ENCODE results near the gene ADD1. TPM values are rescaled to one million over a fixed set of nuclear protein-coding genes. Genes with fewer than 3 reads are reported as not detected.

The ADD1 gene
- total RNA-seq, 1 experiment from 2014 or later = 163 TPM

- Histone ChIP-seq H2AFZ (ENCODE audit: low read length) (no peak overlapping the region), H2BK120ac (ENCODE audit: low read depth, low read length, poor library complexity, severe bottlenecking) (no peak overlapping the region), H3K56ac (ENCODE audit: insufficient read length, low read depth, low read length) (no peak overlapping the region), H3K9ac (ENCODE audit: extremely low read depth, insufficient read length, low read length) (no peak overlapping the region), H3K79me2 (ENCODE audit: insufficient read depth, low read length) (no peaks in the 10 kb centered on the region), H4K91ac (ENCODE audit: insufficient read length, low read depth, low read length) (no peak overlapping the region), H3K18ac (ENCODE audit: insufficient read length, low read depth, low read length) (no peak overlapping the region), H3T11ph (ENCODE audit: low read length) (no peak overlapping the region), H3K4me2 (ENCODE audit: insufficient read depth, insufficient read length, low read length) (no peak overlapping the region), H3K27ac (ENCODE audit: insufficient read length, low read depth, low read length) (no peak overlapping the region), H3K79me1 (ENCODE audit: insufficient read depth, low read depth, low read length, poor library complexity, severe bottlenecking) (no peaks in the 10 kb centered on the region), H4K8ac (replicated peaks; ENCODE audit: insufficient read length, low read depth, low read length) (no peak overlapping the region), H3K4ac (ENCODE audit: low read depth, low read length) (no peak overlapping the region), H4K5ac (ENCODE audit: insufficient read length, low read depth, low read length) (no peak overlapping the region), H4K20me1 (ENCODE audit: control insufficient read depth, insufficient read depth, insufficient read length) (peaks cover 2% of the 10 kb centered on the region), H3K9me3 (ENCODE audit: control insufficient read depth, low read depth, low read length) (no peaks in the 10 kb centered on the region), H2AK5ac (ENCODE audit: insufficient read length, low read length) (no peak overlapping the region), H3K23me2 (ENCODE audit: insufficient read length, low read depth, low read length, poor library complexity, severe bottlenecking) (no peaks in the 10 kb centered on the region), H3K27me3 (ENCODE audit: insufficient read depth, low read length) (no peaks in the 10 kb centered on the region), H2BK12ac (ENCODE audit: insufficient read length, low read depth, low read length) (no peak overlapping the region), H3K23ac (ENCODE audit: insufficient read length, low read depth, low read length) (no peak overlapping the region), H3K4me1 (ENCODE audit: insufficient read depth, low read length) (peaks cover 6% of the 10 kb centered on the region; the same call in 1 of the 2 replicates), H2BK5ac (ENCODE audit: insufficient read length, low read length) (no peak overlapping the region), H3K14ac (ENCODE audit: insufficient read depth, low read length) (no peak overlapping the region; the same call in 1 of the 2 replicates), H2BK20ac (ENCODE audit: low read depth, low read length, poor library complexity, severe bottlenecking) (no peak overlapping the region), H2BK15ac (ENCODE audit: low read depth, low read length) (no peak overlapping the region)
- peak overlapping the region; percentile 78 to 86 (median 84); a peak in 4 of 7 replicates for H3K27ac Mint-ChIP-seq
- H3K27me3 Mint-ChIP-seq (ENCODE audit: low read depth) = no peaks in the 10 kb centered on the region
- H3K4me3 Mint-ChIP-seq = no peak overlapping the region
- DNase-seq = no peak
- peaks cover 15 to 30% of the 10 kb centered on the region in 2 experiments for H3K9me3 Mint-ChIP-seq
- TF ChIP-seq CTCF (conservative IDR thresholded peaks at IDR 0.05) = no peak
- H3K36me3 Mint-ChIP-seq (ENCODE audit: insufficient read depth in 1 of 3, low read depth in 3 of 3) = peaks cover 70 to 86% (median 83%) of the 10 kb centered on the region in 3 experiments
- H3K4me1 Mint-ChIP-seq = peaks cover 32 to 42% of the 10 kb centered on the region in 2 experiments
- no CpG with 5 or more reads among the region's 8 CpGs for WGBS (ENCODE audit: extremely low coverage, insufficient read length, low lambda C conversion rate)
Measured at GRCh38 chr4:2924286-2924685, 80.6 kb downstream of the ADD1 start.
